ENCODE results near the gene OTOG. TPM values are rescaled to one million over a fixed set of nuclear protein-coding genes. Genes with fewer than 3 reads are reported as not detected.

OTOG gene
- total RNA-seq, 1 donor from 2014 or later, result not detected

DNA sequence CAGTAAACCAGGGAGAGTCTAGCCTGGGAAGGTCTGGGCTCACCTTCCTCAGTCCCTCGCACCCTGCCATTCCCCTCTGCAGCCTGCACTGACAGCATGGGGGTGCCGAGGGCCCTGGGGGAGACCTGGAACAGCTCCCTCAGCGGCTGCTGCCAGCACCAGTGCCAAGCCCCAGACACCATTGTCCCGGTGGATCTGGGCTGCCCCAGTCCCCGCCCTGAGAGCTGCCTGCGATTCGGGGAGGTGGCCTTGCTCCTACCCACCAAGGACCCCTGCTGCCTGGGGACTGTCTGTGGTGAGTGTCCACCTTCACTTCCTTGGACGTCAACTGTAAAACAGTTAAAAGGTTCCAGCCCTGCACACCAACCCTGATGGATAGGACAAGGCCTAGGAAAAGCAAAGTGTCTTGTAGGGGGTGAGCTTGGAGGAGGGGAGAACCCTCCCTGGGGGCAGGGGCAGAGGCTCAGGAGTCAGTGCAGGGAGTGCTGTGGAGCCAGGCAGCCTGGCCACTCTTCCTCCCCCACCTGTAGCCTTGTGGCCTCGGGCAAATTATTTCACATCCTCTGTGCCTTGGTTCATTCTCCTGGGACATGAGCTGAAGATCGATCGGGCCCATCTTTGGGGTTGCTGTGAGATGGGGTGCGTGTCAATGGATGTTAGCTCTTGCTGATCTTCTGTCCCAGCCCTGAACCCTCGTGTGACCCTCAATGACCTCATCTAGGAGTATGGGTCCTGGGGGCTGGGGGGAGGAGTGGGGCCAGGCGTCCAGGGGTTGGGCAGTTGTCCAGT lies 87.1 kb downstream of the OTOG start:
- H3K9me3 ChIP-seq, result no peaks in the 10 kb centered on the region
- no peak overlapping the region for H3K4me3 ChIP-seq
- no peaks in the 10 kb centered on the region for H3K4me1 ChIP-seq
- intact Hi-C loops (cut with DNase I), result no loop called here
- H3K27me3 ChIP-seq, result no peaks in the 10 kb centered on the region
- H3K36me3 ChIP-seq, result no peaks in the 10 kb centered on the region
- H3K27ac ChIP-seq, result no peak overlapping the region
- DNase-seq (ENCODE audit: low spot score in 2 of 2), result no peak
- TF ChIP-seq, protein P1, sequence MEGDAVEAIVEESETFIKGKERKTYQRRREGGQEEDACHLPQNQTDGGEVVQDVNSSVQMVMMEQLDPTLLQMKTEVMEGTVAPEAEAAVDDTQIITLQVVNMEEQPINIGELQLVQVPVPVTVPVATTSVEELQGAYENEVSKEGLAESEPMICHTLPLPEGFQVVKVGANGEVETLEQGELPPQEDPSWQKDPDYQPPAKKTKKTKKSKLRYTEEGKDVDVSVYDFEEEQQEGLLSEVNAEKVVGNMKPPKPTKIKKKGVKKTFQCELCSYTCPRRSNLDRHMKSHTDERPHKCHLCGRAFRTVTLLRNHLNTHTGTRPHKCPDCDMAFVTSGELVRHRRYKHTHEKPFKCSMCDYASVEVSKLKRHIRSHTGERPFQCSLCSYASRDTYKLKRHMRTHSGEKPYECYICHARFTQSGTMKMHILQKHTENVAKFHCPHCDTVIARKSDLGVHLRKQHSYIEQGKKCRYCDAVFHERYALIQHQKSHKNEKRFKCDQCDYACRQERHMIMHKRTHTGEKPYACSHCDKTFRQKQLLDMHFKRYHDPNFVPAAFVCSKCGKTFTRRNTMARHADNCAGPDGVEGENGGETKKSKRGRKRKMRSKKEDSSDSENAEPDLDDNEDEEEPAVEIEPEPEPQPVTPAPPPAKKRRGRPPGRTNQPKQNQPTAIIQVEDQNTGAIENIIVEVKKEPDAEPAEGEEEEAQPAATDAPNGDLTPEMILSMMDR (IDR thresholded peaks at IDR 0.05), result no peak

DNA sequence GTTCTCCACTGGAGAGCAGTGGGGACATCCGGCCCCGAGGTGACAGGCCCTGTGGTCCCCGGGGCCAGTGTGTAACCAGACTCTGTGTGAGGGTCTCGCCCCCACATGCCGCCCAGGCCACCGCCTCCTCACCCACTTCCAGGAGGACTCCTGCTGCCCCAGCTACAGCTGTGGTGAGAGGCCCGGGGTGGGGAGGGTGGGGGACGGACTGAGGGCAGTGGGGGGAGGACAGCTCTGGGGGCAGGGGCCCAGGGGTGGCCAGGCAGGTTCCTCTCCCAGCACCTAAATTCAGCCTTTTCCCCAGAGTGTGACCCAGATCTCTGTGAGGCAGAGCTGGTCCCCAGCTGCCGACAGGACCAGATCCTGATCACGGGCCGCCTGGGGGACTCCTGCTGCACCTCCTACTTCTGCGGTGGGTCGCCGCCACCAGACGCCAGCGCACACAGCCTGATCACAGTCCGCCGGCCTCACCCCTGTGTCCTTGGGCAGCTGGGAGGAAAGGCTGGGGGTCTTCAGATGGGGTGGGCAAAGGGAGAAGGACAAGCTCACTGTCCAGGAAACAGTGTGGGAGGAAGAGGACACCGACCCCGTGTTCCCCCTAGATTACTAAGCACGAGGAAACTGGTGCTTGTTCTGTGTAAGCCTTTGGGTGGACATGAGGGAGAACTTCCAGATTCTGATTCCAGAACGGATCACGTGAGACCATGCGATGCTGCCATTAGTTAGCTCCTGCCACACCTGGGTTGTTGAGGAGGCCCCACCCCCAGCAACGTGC lies 87.9 kb downstream of the OTOG start:
- DNase-seq (ENCODE audit: low spot score in 2 of 2), result no peak
- Histone ChIP-seq H3K4me1 (no peaks in the 10 kb centered on the region), H3K27ac (no peak overlapping the region), H3K27me3 (no peaks in the 10 kb centered on the region), H3K36me3 (no peaks in the 10 kb centered on the region), H3K4me3 (no peak overlapping the region), H3K9me3 (no peaks in the 10 kb centered on the region)
- TF ChIP-seq, protein P1 (IDR thresholded peaks at IDR 0.05), result no peak
- intact Hi-C loops (cut with DNase I), result no loop called here

DNA sequence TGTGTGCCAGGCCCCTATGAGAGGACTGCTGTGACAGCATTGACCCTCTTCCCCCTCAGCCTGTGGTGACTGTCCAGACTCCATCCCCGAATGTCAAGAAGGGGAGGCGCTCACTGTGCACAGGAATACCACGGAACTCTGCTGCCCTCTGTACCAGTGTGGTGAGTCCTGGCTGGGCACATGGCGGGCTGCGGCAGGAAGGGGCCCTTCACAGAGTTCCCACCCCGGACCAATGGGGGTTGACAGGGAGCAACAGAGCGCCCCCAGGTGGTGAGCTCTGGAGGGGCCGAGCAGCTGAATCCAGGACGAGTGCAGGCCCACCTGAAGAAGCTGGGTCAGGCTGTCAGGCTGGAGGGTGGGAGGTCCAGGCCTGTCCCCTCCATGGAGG lies 88.5 kb downstream of the OTOG start:
- no peaks in the 10 kb centered on the region for H3K27me3 ChIP-seq
- no peaks in the 10 kb centered on the region for H3K4me1 ChIP-seq
- no peaks in the 10 kb centered on the region for H3K36me3 ChIP-seq
- intact Hi-C loops (cut with DNase I), result no loop called here
- no peak for DNase-seq (ENCODE audit: low spot score in 2 of 2)
- no peaks in the 10 kb centered on the region for H3K9me3 ChIP-seq
- no peak overlapping the region for H3K27ac ChIP-seq
- H3K4me3 ChIP-seq, result no peak overlapping the region
- TF ChIP-seq, protein P1 (IDR thresholded peaks at IDR 0.05), result no peak

DNA sequence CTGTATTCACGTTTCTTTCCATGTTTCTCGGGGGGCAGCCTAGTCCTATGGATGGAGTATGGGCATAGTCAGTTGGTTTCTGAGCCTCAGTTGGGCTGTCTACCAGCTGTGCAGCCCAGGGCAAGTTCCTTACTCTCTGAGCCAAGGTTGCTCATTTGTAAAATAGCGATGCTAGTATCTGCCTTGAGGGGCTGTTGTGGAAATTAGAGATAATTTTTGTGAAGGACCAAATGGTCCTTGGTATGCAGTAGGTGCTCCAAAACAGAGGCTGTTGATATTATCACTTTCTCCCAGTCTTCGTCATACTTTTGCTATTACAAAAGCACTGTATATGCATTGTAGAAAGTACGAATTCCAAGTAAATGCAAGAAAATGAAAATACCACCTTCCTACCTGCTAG lies 89.7 kb downstream of the OTOG start:
- no peak for DNase-seq (ENCODE audit: low spot score in 2 of 2)
- Histone ChIP-seq H3K9me3 (no peaks in the 10 kb centered on the region), H3K27ac (no peak overlapping the region), H3K4me3 (no peak overlapping the region), H3K4me1 (no peaks in the 10 kb centered on the region), H3K36me3 (no peaks in the 10 kb centered on the region), H3K27me3 (no peaks in the 10 kb centered on the region)
- TF ChIP-seq, protein P1 (IDR thresholded peaks at IDR 0.05), result no peak
- intact Hi-C loops (cut with DNase I), result no loop called here

DNA sequence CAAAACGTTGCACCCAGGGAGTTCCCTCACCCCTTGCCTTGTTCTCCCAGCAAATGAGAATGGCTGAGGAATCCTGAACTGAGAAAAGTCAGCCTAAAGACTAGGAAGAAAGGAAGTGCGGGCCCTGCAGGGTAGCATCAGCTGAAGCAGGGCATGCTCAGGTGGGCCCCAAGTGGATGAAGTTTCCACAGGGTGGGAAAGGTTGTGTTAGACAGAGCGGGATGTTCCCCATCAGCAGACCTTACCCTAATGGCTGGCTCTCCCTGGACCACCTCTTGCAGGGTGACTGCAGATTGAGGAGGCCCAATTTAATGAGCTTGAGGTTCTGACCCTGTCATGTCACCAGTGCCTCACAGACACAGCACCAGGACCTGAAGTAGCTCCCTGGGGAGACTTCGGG lies 90.8 kb downstream of the OTOG start:
- no peak for DNase-seq (ENCODE audit: low spot score in 2 of 2)
- H3K4me3 ChIP-seq, result no peak overlapping the region
- intact Hi-C loops (cut with DNase I), result no loop called here

More for the DNA sequence above, 90.8 kb downstream of the OTOG start:
- H3K27me3 ChIP-seq, result no peaks in the 10 kb centered on the region
- H3K27ac ChIP-seq, result no peak overlapping the region
- TF ChIP-seq, protein P1 (IDR thresholded peaks at IDR 0.05), result no peak
- no peaks in the 10 kb centered on the region for H3K36me3 ChIP-seq
- H3K9me3 ChIP-seq, result no peaks in the 10 kb centered on the region
- H3K4me1 ChIP-seq, result no peaks in the 10 kb centered on the region

All from ascending aorta (tissue), 2 donors.